Loucy (cell line): ENCODE measurements around the gene MRGPRX2.

Source experiments
- H2AFZ ChIP-seq: fragments of 200-600 bp; sonication (generic); 2 replicates; pipeline ENCODE4 v1.6.0; 2016; ENCODE audit warnings: antibody characterized with exemption, mild to moderate bottlenecking, low read length, moderate library complexity
- H3F3A ChIP-seq: fragments of 200-600 bp; 2 replicates; pipeline ENCODE4 v1.6.0; 2016; ENCODE audit warnings: antibody characterized with exemption, low read depth, mild to moderate bottlenecking
- H3K27me3 ChIP-seq: fragments of 200-600 bp; sonication (generic); 2 replicates; pipeline ENCODE4 v1.6.1; 2014; ENCODE audit warnings: low read length, mild to moderate bottlenecking; ENCODE audit not compliant: insufficient read depth, poor library complexity, severe bottlenecking
- H3K36me3 ChIP-seq: fragments of 200-600 bp; sonication (generic); 2 replicates; pipeline ENCODE4 v1.6.1; 2016; ENCODE audit warnings: low read length; ENCODE audit not compliant: insufficient read depth
- H3K4me1 ChIP-seq: fragments of 200-600 bp; sonication (generic); 2 replicates; pipeline ENCODE4 v1.5.1; 2014; ENCODE audit warnings: low read length, mild to moderate bottlenecking; ENCODE audit not compliant: insufficient read depth, poor library complexity, severe bottlenecking
- H3K4me2 ChIP-seq: fragments of 200-600 bp; sonication (generic); 2 replicates; pipeline ENCODE4 v1.6.0; 2014; ENCODE audit warnings: antibody characterized with exemption, low read length, low read depth, mild to moderate bottlenecking; ENCODE audit not compliant: poor library complexity, severe bottlenecking
- H3K4me3 ChIP-seq: fragments of 200-600 bp; sonication (generic); 2 replicates; pipeline ENCODE4 v1.5.1; 2014; ENCODE audit warnings: low read length, mild to moderate bottlenecking, mixed read lengths; ENCODE audit not compliant: poor library complexity, severe bottlenecking
- H3K79me2 ChIP-seq: fragments of 200-600 bp; sonication (generic); 2 replicates; pipeline ENCODE4 v1.6.1; 2014; ENCODE audit warnings: low read length; ENCODE audit not compliant: insufficient read depth
- H3K9ac ChIP-seq: fragments of 200-600 bp; sonication (generic); 2 replicates; pipeline ENCODE4 v1.6.0; 2014; ENCODE audit warnings: mild to moderate bottlenecking, low read depth, low read length, moderate library complexity; ENCODE audit not compliant: poor library complexity, severe bottlenecking
- H3K9me2 ChIP-seq: fragments of 200-600 bp; sonication (generic); replicated peaks from 2 replicates; pipeline ENCODE4 v1.6.1; 2016; ENCODE audit warnings: low read depth, low read length, mixed read lengths
- H3K9me3 ChIP-seq: fragments of 200-600 bp; sonication (generic); 2 replicates; pipeline ENCODE4 v1.6.1; 2014; ENCODE audit warnings: mild to moderate bottlenecking, antibody characterized with exemption, low read length, low read depth; ENCODE audit not compliant: insufficient read depth
- H4K20me1 ChIP-seq: fragments of 200-600 bp; sonication (generic); 2 replicates; pipeline ENCODE4 v1.6.0; 2014; ENCODE audit warnings: antibody characterized with exemption, low read length, mild to moderate bottlenecking; ENCODE audit not compliant: insufficient read depth, poor library complexity, severe bottlenecking
- EZH2phosphoT487 ChIP-seq: fragments of 200-600 bp; IDR thresholded peaks from 2 replicates; pipeline ENCODE4 v1.6.1; 2018; ENCODE audit warnings: antibody characterized with exemption, mild to moderate bottlenecking, moderate library complexity, borderline replicate concordance
- TF ChIP-seq, protein P1 (sequence below): fragments of 200-600 bp; sonication (generic); conservative IDR thresholded peaks from 2 replicates; pipeline ENCODE4 v1.5.1; 2014; ENCODE audit warnings: mild to moderate bottlenecking, antibody characterized with exemption, low read length

MRGPRX2 gene

DNA sequence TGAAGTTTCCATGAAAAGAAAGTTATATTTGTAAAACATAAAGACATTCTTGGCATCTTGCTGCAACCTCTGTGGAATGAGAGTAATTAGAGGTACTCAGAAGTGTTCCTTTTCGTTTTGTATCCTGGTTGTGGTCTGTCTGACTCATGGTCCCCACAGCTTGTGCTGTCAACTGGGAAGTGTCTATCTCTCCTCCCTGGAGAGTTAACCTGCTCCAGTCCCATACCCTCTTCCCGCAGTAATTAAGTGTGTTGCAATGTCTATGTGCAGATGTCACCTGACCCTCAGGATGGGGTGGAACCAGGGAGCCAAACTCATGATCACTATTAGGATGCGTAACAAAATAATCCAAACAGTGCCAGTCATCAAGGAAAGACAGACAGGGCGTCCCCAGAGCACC is 33.5 kb upstream of the MRGPRX2 start:
- H3K9me3 ChIP-seq: no peaks in the 10 kb centered on the region
- no peaks in the 10 kb centered on the region for H3K36me3 ChIP-seq
- TF ChIP-seq, protein P1, sequence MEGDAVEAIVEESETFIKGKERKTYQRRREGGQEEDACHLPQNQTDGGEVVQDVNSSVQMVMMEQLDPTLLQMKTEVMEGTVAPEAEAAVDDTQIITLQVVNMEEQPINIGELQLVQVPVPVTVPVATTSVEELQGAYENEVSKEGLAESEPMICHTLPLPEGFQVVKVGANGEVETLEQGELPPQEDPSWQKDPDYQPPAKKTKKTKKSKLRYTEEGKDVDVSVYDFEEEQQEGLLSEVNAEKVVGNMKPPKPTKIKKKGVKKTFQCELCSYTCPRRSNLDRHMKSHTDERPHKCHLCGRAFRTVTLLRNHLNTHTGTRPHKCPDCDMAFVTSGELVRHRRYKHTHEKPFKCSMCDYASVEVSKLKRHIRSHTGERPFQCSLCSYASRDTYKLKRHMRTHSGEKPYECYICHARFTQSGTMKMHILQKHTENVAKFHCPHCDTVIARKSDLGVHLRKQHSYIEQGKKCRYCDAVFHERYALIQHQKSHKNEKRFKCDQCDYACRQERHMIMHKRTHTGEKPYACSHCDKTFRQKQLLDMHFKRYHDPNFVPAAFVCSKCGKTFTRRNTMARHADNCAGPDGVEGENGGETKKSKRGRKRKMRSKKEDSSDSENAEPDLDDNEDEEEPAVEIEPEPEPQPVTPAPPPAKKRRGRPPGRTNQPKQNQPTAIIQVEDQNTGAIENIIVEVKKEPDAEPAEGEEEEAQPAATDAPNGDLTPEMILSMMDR: no peak
- no peak for TF ChIP-seq EZH2phosphoT487
- H3K9me2 ChIP-seq: no peaks in the 10 kb centered on the region
- H3K9ac ChIP-seq: no peak overlapping the region
- no peak overlapping the region for H2AFZ ChIP-seq
- H3K4me2 ChIP-seq: no peak overlapping the region
- no peaks in the 10 kb centered on the region for H4K20me1 ChIP-seq
- H3K79me2 ChIP-seq: no peaks in the 10 kb centered on the region
- H3F3A ChIP-seq: no peaks in the 10 kb centered on the region
- peaks cover 4% of the 10 kb centered on the region for H3K4me1 ChIP-seq
- no peak overlapping the region for H3K4me3 ChIP-seq
- H3K27me3 ChIP-seq: no peaks in the 10 kb centered on the region

DNA sequence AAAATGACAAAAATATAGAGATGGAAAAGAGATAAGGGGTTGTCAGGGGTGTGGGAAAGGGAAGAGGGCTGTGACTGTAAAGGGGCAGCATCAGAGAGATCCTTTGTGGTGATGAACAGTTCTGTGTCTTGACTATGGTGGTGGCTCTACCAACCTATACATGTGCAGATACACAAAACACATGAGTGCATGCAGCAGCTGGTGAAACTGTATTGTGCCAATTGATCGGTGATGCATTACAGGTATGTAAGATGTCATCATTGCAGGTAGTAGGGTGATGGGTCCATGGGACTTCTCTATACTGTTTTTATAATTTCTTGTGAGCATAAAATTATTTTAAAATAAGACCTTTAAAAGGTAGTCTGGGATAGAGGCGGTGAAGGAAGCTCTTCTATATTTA is 32.3 kb upstream of the MRGPRX2 start:
- Histone ChIP-seq H3K27me3 (no peaks in the 10 kb centered on the region), H3K4me1 (peaks cover 4% of the 10 kb centered on the region), H2AFZ (no peak overlapping the region), H3F3A (no peaks in the 10 kb centered on the region), H3K9me2 (no peaks in the 10 kb centered on the region), H3K4me2 (no peak overlapping the region), H4K20me1 (no peaks in the 10 kb centered on the region), H3K4me3 (no peak overlapping the region), H3K36me3 (no peaks in the 10 kb centered on the region), H3K79me2 (no peaks in the 10 kb centered on the region), H3K9ac (no peak overlapping the region), H3K9me3 (no peaks in the 10 kb centered on the region)
- TF ChIP-seq, protein P1: no peak
- TF ChIP-seq EZH2phosphoT487: no peak

GRCh38 chr11:19092342-19092741 is 31.8 kb upstream of the MRGPRX2 start:
- Histone ChIP-seq H3K4me2 (no peak overlapping the region), H3K36me3 (no peaks in the 10 kb centered on the region), H3K27me3 (no peaks in the 10 kb centered on the region), H3K4me3 (no peak overlapping the region), H3K9me3 (no peaks in the 10 kb centered on the region), H2AFZ (no peak overlapping the region), H3F3A (no peaks in the 10 kb centered on the region), H3K4me1 (peaks cover 4% of the 10 kb centered on the region), H4K20me1 (no peaks in the 10 kb centered on the region), H3K9ac (no peak overlapping the region), H3K79me2 (no peaks in the 10 kb centered on the region), H3K9me2 (no peaks in the 10 kb centered on the region)
- TF ChIP-seq, protein P1: no peak
- no peak for TF ChIP-seq EZH2phosphoT487
